ENCODE results near the gene KLHL34.

DNA sequence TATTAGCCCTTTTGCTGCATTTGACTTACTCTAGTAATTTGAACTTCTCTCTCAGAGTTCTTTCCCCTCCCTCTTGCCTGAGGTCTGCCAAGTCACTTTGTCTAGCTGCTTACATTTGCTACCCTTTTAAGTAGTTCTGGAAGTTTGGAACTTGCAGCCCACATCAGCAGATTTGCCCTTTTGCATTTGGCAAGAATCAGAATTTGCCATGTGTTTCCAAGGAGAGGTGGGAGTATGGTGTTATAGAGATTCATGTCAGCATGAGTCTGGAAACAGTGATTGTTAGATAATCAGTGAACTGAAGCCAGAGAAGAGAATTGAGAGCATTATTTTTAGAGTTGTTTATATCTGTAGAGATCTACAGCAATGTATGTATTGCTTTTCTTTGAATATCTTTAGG, 52.1 kb downstream of the KLHL34 start:
- TF ChIP-seq, protein P1, sequence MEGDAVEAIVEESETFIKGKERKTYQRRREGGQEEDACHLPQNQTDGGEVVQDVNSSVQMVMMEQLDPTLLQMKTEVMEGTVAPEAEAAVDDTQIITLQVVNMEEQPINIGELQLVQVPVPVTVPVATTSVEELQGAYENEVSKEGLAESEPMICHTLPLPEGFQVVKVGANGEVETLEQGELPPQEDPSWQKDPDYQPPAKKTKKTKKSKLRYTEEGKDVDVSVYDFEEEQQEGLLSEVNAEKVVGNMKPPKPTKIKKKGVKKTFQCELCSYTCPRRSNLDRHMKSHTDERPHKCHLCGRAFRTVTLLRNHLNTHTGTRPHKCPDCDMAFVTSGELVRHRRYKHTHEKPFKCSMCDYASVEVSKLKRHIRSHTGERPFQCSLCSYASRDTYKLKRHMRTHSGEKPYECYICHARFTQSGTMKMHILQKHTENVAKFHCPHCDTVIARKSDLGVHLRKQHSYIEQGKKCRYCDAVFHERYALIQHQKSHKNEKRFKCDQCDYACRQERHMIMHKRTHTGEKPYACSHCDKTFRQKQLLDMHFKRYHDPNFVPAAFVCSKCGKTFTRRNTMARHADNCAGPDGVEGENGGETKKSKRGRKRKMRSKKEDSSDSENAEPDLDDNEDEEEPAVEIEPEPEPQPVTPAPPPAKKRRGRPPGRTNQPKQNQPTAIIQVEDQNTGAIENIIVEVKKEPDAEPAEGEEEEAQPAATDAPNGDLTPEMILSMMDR (IDR thresholded peaks at IDR 0.05): no peak
- TF ChIP-seq POLR2AphosphoS5 (IDR thresholded peaks at IDR 0.05; ENCODE audit: low read depth, low read length): no peak
- TF ChIP-seq, protein P2, sequence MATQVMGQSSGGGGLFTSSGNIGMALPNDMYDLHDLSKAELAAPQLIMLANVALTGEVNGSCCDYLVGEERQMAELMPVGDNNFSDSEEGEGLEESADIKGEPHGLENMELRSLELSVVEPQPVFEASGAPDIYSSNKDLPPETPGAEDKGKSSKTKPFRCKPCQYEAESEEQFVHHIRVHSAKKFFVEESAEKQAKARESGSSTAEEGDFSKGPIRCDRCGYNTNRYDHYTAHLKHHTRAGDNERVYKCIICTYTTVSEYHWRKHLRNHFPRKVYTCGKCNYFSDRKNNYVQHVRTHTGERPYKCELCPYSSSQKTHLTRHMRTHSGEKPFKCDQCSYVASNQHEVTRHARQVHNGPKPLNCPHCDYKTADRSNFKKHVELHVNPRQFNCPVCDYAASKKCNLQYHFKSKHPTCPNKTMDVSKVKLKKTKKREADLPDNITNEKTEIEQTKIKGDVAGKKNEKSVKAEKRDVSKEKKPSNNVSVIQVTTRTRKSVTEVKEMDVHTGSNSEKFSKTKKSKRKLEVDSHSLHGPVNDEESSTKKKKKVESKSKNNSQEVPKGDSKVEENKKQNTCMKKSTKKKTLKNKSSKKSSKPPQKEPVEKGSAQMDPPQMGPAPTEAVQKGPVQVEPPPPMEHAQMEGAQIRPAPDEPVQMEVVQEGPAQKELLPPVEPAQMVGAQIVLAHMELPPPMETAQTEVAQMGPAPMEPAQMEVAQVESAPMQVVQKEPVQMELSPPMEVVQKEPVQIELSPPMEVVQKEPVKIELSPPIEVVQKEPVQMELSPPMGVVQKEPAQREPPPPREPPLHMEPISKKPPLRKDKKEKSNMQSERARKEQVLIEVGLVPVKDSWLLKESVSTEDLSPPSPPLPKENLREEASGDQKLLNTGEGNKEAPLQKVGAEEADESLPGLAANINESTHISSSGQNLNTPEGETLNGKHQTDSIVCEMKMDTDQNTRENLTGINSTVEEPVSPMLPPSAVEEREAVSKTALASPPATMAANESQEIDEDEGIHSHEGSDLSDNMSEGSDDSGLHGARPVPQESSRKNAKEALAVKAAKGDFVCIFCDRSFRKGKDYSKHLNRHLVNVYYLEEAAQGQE (IDR thresholded peaks at IDR 0.05; ENCODE audit: insufficient read depth in 1 of 2, low read depth in 2 of 2, low read length in 1 of 2): no peak
- no peak for TF ChIP-seq SIN3A (IDR thresholded peaks at IDR 0.05; ENCODE audit: borderline replicate concordance, insufficient read depth, low read depth, low read length)

Measured in Panc1 (cell line).